HEK293T (cell line): ENCODE measurements around the gene INHBE.

Experiments
- CTCF ChIA-PET: fragments of 350-600 bp; formaldehyde crosslinking; extraction: SDS; loops from one replicate; lab custom pipeline; 2021; ENCODE audit warnings: antibody characterized with exemption, inconsistent platforms; lab: Yijun Ruan, JAX
- POLR2A ChIA-PET: fragments of 350-600 bp; formaldehyde crosslinking; extraction: SDS; loops from one replicate; lab custom pipeline; 2020; ENCODE audit warnings: antibody characterized with exemption, inconsistent platforms; lab: Yijun Ruan, JAX
- DNase-seq: peaks from one replicate; pipeline ENCODE4 v3.0.0; 2012; ENCODE audit warnings: mixed read lengths; ENCODE audit errors: extremely low spot score
- ARNT ChIP-seq: fragments of 450-650 bp; IDR thresholded peaks from 2 replicates; pipeline ENCODE4 v1.6.1; 2017; ENCODE audit warnings: mild to moderate bottlenecking
- BHLHE40 ChIP-seq: fragments of 450-650 bp; IDR thresholded peaks from 2 replicates; pipeline ENCODE4 v1.6.1; 2016; ENCODE audit warnings: mild to moderate bottlenecking, moderate library complexity, borderline replicate concordance
- CTBP1 ChIP-seq: fragments of 450-650 bp; IDR thresholded peaks from 2 replicates; pipeline ENCODE4 v1.6.1; 2016; ENCODE audit warnings: borderline replicate concordance
- ELF4 ChIP-seq: fragments of 450-650 bp; IDR thresholded peaks from 2 replicates; pipeline ENCODE4 v1.6.1; 2017; ENCODE audit warnings: antibody characterized with exemption
- FOXA1 ChIP-seq: fragments of 450-650 bp; IDR thresholded peaks from 2 replicates; pipeline ENCODE4 v1.6.1; 2016; ENCODE audit warnings: mild to moderate bottlenecking
- FOXK2 ChIP-seq: fragments of 450-650 bp; IDR thresholded peaks from 2 replicates; pipeline ENCODE4 v1.6.1; 2016; ENCODE audit warnings: mild to moderate bottlenecking
- FOXM1 ChIP-seq: fragments of 450-650 bp; IDR thresholded peaks from 2 replicates; pipeline ENCODE4 v1.6.1; 2017; ENCODE audit warnings: mild to moderate bottlenecking, borderline replicate concordance
- HDGF ChIP-seq: fragments of 450-650 bp; IDR thresholded peaks from 2 replicates; pipeline ENCODE4 v1.6.1; 2017; ENCODE audit warnings: antibody characterized with exemption, borderline replicate concordance
- L3MBTL2 ChIP-seq: fragments of 450-650 bp; conservative IDR thresholded peaks from 2 replicates; pipeline ENCODE4 v1.6.1; 2016; ENCODE audit warnings: mild to moderate bottlenecking
- LEF1 ChIP-seq: fragments of 450-650 bp; IDR thresholded peaks from 2 replicates; pipeline ENCODE4 v1.6.1; 2017; ENCODE audit warnings: mild to moderate bottlenecking, borderline replicate concordance
- NFRKB ChIP-seq: fragments of 450-650 bp; IDR thresholded peaks from 2 replicates; pipeline ENCODE4 v1.6.1; 2016; ENCODE audit warnings: mild to moderate bottlenecking, moderate library complexity
- PKNOX1 ChIP-seq: fragments of 450-650 bp; IDR thresholded peaks from 2 replicates; pipeline ENCODE4 v1.6.1; 2016
- SP1 ChIP-seq: fragments of 450-650 bp; IDR thresholded peaks from 2 replicates; pipeline ENCODE4 v1.6.1; 2017
- SUZ12 ChIP-seq: fragments of 450-650 bp; IDR thresholded peaks from 2 replicates; pipeline ENCODE4 v1.6.1; 2016; ENCODE audit warnings: mild to moderate bottlenecking
- TARDBP ChIP-seq: fragments of 450-650 bp; IDR thresholded peaks from 2 replicates; pipeline ENCODE4 v1.6.1; 2016
- ZNF384 ChIP-seq: fragments of 450-650 bp; IDR thresholded peaks from 2 replicates; pipeline ENCODE4 v1.6.1; 2016

Gene INHBE

DNA sequence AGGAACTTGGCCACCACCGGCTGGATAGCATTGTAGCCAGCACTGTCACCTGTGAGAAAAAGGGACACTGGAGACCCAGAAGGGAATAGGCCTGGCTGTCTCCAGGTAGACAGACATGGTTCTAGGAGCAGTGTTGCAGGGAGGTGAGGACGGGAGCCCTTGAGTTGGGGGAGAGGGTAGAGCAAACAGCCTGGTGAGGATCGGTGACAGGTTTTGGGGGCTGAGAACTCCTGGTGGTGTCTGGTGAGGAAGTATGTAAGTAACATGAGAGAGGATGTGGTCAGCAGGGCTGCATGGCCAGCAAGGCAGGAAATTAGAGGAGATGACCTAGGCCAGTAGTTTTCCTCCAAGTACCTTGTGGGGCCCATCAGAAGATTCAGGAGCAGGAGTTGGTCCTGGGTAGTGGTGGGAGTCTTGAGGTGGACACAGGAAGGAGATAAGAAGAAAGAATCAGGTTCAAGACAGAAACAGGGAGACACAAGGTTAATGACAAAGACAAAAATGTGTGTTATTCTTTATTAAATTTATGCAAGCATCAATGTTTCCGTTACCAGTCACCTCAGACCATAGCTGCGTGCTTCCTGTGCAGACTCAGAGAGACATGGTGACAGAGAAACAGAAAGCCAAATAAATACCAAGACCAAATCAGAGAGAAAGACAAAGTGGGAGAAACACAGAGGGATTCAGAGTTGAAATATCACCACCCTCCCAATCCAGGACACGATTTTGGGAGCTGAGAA, 24.4 kb downstream of the INHBE start, which contains the start of gene ARHGAP9:
TSS of gene ARHGAP9 (minus strand) at position 491 of the 740 bp plus-strand sequence. CDS start at position 31, 460 bp downstream.
- CTCF ChIA-PET: interaction anchor here (1.2 kb wide), 1 partner anchor 17 kb away, joined by 3 read pairs; no protein-coding TSS in a partner anchor
- DNase-seq: no peak
- POLR2A ChIA-PET: interaction anchor here (1.4 kb wide), 1 partner anchor 21 kb away, joined by 3 read pairs; no protein-coding TSS in a partner anchor
- TF ChIP-seq NFRKB (no peak), FOXM1 (no peak), ZNF384 (no peak), TARDBP (no peak), PKNOX1 (no peak), FOXA1 (no peak), HDGF (no peak), LEF1 (no peak), L3MBTL2 (no peak), FOXK2 (no peak), SP1 (no peak), ARNT (no peak), BHLHE40 (no peak), SUZ12 (no peak), ELF4 (no peak), CTBP1 (no peak)

DNA sequence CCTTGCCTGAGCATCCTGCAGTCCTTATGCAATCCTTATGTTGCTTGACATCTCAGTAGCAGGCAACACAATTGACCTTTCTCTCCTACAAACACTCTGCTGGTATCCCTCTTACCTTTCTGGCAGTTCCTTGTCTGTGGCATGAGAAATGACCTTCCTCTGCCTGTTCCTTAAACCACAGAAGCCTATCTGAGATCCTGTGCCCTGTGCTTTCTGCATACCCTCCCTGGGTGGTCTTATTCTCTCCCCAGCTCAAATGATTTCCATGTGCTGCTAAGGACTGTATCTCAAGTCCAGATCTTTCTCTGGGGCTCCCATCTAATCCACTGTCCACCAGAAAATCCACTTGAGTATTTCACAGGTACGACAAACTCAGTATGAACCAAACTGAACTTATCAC, 26.6 kb downstream of the INHBE start:
- CTCF ChIA-PET: no interaction called here
- TF ChIP-seq TARDBP (no peak), HDGF (no peak), FOXM1 (no peak), LEF1 (no peak), FOXA1 (no peak), PKNOX1 (no peak), ZNF384 (no peak), SUZ12 (no peak), SP1 (no peak), ARNT (no peak), FOXK2 (no peak), CTBP1 (no peak), L3MBTL2 (no peak), ELF4 (no peak), BHLHE40 (no peak)
- no peak for DNase-seq
- POLR2A ChIA-PET: interaction anchor here (1.7 kb wide), 1 partner anchor 12 kb away, joined by 3 read pairs; no protein-coding TSS in a partner anchor

DNA sequence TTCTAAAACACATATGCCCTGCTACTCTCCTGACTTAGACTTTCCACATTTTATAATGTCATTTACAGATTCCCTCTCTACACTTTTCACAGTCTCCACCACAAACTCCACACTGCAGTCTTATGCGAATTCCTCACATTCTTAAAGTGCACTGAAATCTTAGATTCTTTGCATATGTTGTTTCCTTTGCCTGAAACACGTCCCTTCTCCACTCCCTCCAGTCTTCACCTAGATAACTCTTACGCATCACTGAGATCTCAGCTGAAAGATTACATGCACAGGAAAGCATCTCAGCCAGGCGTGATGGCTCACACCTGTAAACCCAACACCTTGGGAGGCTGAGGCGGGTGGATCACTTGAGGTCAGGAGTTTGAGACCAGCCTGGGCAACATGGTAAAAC, 28.4 kb downstream of the INHBE start:
- ChIA-PET POLR2A (no interaction called here), CTCF (no interaction called here)
- no peak for DNase-seq
- TF ChIP-seq ARNT (no peak), SP1 (no peak), NFRKB (no peak)

GRCh38 chr12:57485695-57486094, 30.6 kb downstream of the INHBE start:
- no peak for TF ChIP-seq PKNOX1
- TF ChIP-seq FOXK2: no peak
- TF ChIP-seq CTBP1: no peak
- TF ChIP-seq SUZ12: no peak
- no peak for TF ChIP-seq FOXA1
- TF ChIP-seq BHLHE40: no peak
- no peak for TF ChIP-seq ARNT
- no peak for TF ChIP-seq SP1
- no peak for TF ChIP-seq ZNF384
- no peak for TF ChIP-seq HDGF
- no peak for TF ChIP-seq NFRKB
- no peak for TF ChIP-seq ELF4
- TF ChIP-seq TARDBP: no peak
- TF ChIP-seq LEF1: no peak
- no peak for TF ChIP-seq FOXM1
- POLR2A ChIA-PET: interaction anchor here (0.9 to 2.3 kb wide), 3 partner anchors 9 to 34 kb away, joined by 4 to 7 read pairs (median 7); partner anchors contain the start of gene DDIT3
- no peak for DNase-seq
- CTCF ChIA-PET: interaction anchor here (0.7 kb wide), 1 partner anchor 27 kb away, joined by 3 read pairs; the partner anchor contains the start of gene GLI1

- TF ChIP-seq HDGF (no peak), FOXM1 (no peak), LEF1 (no peak), L3MBTL2 (no peak), ELF4 (no peak), BHLHE40 (no peak), PKNOX1 (no peak), ARNT (no peak), TARDBP (no peak), SP1 (no peak), SUZ12 (no peak)
- POLR2A ChIA-PET: interaction anchor here (0.9 to 4.2 kb wide), 5 partner anchors 10 to 37 kb away, joined by 3 to 18 read pairs (median 5); partner anchors contain the start of genes DDIT3 and INHBE
- CTCF ChIA-PET: interaction anchor here (1.4 kb wide), 1 partner anchor 28 kb away, joined by 3 read pairs; no protein-coding TSS in a partner anchor
- DNase-seq: no peak
Measured at GRCh38 chr12:57487055-57487596, 32.0 kb downstream of the INHBE start.
